ENCODE data around the gene CCNT1.

Gene CCNT1

GRCh38 chr12:48688836-48689235 lies 27.7 kb downstream of the CCNT1 start:
- Histone ChIP-seq H3K36me3 (replicated peaks; ENCODE audit: insufficient read depth, low read length) (peaks cover 16% of the 10 kb centered on the region), H4K20me1 (ENCODE audit: insufficient read depth, low read length) (no peaks in the 10 kb centered on the region), H3K4me1 (ENCODE audit: low read length) (no peaks in the 10 kb centered on the region), H3K9me2 (replicated peaks; ENCODE audit: insufficient read depth, low read length) (no peaks in the 10 kb centered on the region), H3K27ac (ENCODE audit: low read length) (no peak overlapping the region), H3K4me2 (ENCODE audit: low read depth, low read length) (no peak overlapping the region), H2AFZ (ENCODE audit: low read length) (no peak overlapping the region), H3K9me3 (replicated peaks; ENCODE audit: insufficient read depth, low read length) (no peaks in the 10 kb centered on the region), H3F3A (ENCODE audit: insufficient read depth, low read length) (no peaks in the 10 kb centered on the region), H3K9ac (ENCODE audit: low read length) (no peak overlapping the region), H3K27me3 (replicated peaks; ENCODE audit: insufficient read depth, low read length) (no peaks in the 10 kb centered on the region), H3K4me3 (ENCODE audit: low read length) (no peak overlapping the region), H3K79me2 (ENCODE audit: low read length) (peaks cover 31% of the 10 kb centered on the region)
- DNase-seq = no peak
- no peak for TF ChIP-seq EZH2 (optimal IDR thresholded peaks at IDR 0.05; ENCODE audit: low read depth, low read length)

DNA sequence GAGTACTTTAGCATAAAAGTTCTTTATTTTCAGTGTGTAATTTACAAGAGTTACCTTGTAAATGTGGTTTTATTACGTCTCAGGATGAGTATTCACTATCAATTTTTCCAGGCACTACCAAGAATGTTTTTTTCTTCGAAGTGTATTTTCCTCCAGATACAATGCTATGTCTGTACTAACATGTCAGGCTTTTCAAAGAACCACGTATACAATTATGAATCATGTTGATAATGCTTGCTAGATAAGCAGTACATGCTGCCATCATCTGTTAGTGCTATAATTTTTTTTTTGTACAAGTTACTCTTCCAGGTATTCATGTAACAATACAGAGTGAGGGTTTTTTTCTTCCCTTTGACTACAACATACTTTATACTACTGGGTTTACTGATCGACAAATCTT lies 28.9 kb downstream of the CCNT1 start:
- Histone ChIP-seq H3K9ac (ENCODE audit: low read length) (no peak overlapping the region), H3K36me3 (replicated peaks; ENCODE audit: insufficient read depth, low read length) (peaks cover 5% of the 10 kb centered on the region; the same call in 1 of the 2 replicates), H2AFZ (ENCODE audit: low read length) (no peak overlapping the region), H3K27ac (ENCODE audit: low read length) (no peak overlapping the region), H3K4me3 (ENCODE audit: low read length) (no peak overlapping the region), H3K4me2 (ENCODE audit: low read depth, low read length) (no peak overlapping the region), H3F3A (ENCODE audit: insufficient read depth, low read length) (no peaks in the 10 kb centered on the region), H3K9me2 (replicated peaks; ENCODE audit: insufficient read depth, low read length) (no peaks in the 10 kb centered on the region), H3K4me1 (ENCODE audit: low read length) (no peaks in the 10 kb centered on the region), H3K27me3 (replicated peaks; ENCODE audit: insufficient read depth, low read length) (no peaks in the 10 kb centered on the region), H3K9me3 (replicated peaks; ENCODE audit: insufficient read depth, low read length) (no peaks in the 10 kb centered on the region), H4K20me1 (ENCODE audit: insufficient read depth, low read length) (no peaks in the 10 kb centered on the region), H3K79me2 (ENCODE audit: low read length) (peaks cover 23% of the 10 kb centered on the region)
- no peak for TF ChIP-seq EZH2phosphoT487 (IDR thresholded peaks at IDR 0.05; ENCODE audit: low read length)
- no peak for TF ChIP-seq EZH2 (optimal IDR thresholded peaks at IDR 0.05; ENCODE audit: low read depth, low read length)
- TF ChIP-seq, protein P1, sequence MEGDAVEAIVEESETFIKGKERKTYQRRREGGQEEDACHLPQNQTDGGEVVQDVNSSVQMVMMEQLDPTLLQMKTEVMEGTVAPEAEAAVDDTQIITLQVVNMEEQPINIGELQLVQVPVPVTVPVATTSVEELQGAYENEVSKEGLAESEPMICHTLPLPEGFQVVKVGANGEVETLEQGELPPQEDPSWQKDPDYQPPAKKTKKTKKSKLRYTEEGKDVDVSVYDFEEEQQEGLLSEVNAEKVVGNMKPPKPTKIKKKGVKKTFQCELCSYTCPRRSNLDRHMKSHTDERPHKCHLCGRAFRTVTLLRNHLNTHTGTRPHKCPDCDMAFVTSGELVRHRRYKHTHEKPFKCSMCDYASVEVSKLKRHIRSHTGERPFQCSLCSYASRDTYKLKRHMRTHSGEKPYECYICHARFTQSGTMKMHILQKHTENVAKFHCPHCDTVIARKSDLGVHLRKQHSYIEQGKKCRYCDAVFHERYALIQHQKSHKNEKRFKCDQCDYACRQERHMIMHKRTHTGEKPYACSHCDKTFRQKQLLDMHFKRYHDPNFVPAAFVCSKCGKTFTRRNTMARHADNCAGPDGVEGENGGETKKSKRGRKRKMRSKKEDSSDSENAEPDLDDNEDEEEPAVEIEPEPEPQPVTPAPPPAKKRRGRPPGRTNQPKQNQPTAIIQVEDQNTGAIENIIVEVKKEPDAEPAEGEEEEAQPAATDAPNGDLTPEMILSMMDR (IDR thresholded peaks at IDR 0.05; ENCODE audit: low read length) = no peak
- no peak for DNase-seq

DNA sequence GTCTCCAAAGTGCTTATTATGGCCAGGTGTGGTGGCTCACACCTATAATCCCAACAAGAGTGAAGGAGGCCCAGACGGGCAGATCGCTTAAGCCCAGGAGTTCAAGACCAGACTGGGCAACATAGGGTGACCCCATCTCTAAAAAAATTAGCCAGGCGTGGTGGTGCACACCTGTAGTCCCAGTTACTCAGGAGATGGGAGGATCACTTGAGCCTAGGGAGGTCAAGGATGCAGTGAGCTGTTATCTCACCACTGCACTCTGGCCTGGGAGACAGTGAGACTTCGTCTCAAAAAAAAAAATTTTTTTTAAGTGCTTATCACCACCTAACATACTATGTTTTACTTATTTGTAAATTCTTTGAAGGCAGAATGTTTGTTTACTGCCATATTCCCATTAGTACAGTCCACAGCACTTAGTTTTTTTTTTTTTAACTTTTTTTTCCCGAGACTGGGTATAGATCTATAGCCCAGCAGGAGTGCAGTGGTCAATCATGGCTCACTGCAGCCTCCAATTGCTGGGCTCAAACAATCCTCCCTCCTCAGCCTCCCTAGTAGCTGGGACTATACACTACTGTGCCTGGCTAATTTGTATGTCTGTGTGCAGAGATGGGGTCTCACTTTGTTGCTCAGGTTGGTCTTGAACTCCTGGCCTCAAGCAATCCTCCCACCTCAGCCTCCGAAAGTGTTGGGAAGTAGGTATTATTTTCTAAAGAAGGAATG lies 29.7 kb downstream of the CCNT1 start:
- TF ChIP-seq, protein P1 (IDR thresholded peaks at IDR 0.05; ENCODE audit: low read length) = no peak
- TF ChIP-seq EZH2phosphoT487 (IDR thresholded peaks at IDR 0.05; ENCODE audit: low read length) (no peak), EZH2 (optimal IDR thresholded peaks at IDR 0.05; ENCODE audit: low read depth, low read length) (no peak)
- Histone ChIP-seq H4K20me1 (ENCODE audit: insufficient read depth, low read length) (no peaks in the 10 kb centered on the region), H2AFZ (ENCODE audit: low read length) (no peak overlapping the region), H3F3A (ENCODE audit: insufficient read depth, low read length) (no peaks in the 10 kb centered on the region), H3K9me3 (replicated peaks; ENCODE audit: insufficient read depth, low read length) (no peaks in the 10 kb centered on the region), H3K4me2 (ENCODE audit: low read depth, low read length) (no peak overlapping the region), H3K4me3 (ENCODE audit: low read length) (no peak overlapping the region), H3K27me3 (replicated peaks; ENCODE audit: insufficient read depth, low read length) (no peaks in the 10 kb centered on the region), H3K36me3 (replicated peaks; ENCODE audit: insufficient read depth, low read length) (peaks cover 3% of the 10 kb centered on the region; the same call in 1 of the 2 replicates), H3K9ac (ENCODE audit: low read length) (no peak overlapping the region), H3K79me2 (ENCODE audit: low read length) (peaks cover 21% of the 10 kb centered on the region), H3K27ac (ENCODE audit: low read length) (no peak overlapping the region), H3K4me1 (ENCODE audit: low read length) (no peaks in the 10 kb centered on the region), H3K9me2 (replicated peaks; ENCODE audit: insufficient read depth, low read length) (no peaks in the 10 kb centered on the region)
- DNase-seq = no peak

DNA sequence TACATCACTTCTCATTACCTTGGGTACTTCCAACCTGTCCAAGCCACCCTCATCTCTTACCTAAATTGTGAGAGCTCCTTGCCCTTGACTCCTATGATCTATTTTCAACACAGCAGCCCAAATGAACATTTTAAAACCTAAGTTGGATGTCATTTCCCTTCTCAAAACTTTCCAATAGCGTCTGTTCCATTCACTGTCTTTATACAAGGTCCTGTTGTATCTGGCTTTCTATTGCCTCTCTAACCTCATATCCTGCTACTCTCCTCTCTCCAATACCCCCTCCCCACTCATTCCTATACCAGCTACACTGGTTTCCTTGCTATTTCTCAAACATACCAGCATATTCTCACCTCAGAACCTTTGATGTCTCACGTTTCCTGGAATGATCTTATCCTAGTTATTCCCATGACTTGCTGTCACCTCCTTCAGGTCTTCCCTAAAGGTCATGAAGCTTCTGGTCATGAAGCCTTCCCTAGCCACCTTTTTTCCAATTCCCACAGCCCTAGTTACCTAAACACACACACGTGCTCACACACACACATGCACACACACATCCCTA lies 30.4 kb downstream of the CCNT1 start:
- Histone ChIP-seq H3K36me3 (replicated peaks; ENCODE audit: insufficient read depth, low read length) (peaks cover 3% of the 10 kb centered on the region; the same call in 1 of the 2 replicates), H3K4me2 (ENCODE audit: low read depth, low read length) (no peak overlapping the region), H3K4me3 (ENCODE audit: low read length) (no peak overlapping the region), H3F3A (ENCODE audit: insufficient read depth, low read length) (no peaks in the 10 kb centered on the region), H3K4me1 (ENCODE audit: low read length) (no peaks in the 10 kb centered on the region), H3K9me3 (replicated peaks; ENCODE audit: insufficient read depth, low read length) (no peaks in the 10 kb centered on the region), H3K79me2 (ENCODE audit: low read length) (peaks cover 21% of the 10 kb centered on the region), H3K9me2 (replicated peaks; ENCODE audit: insufficient read depth, low read length) (no peaks in the 10 kb centered on the region), H2AFZ (ENCODE audit: low read length) (no peak overlapping the region), H3K27me3 (replicated peaks; ENCODE audit: insufficient read depth, low read length) (no peaks in the 10 kb centered on the region), H4K20me1 (ENCODE audit: insufficient read depth, low read length) (no peaks in the 10 kb centered on the region), H3K9ac (ENCODE audit: low read length) (no peak overlapping the region), H3K27ac (ENCODE audit: low read length) (no peak overlapping the region)
- no peak for TF ChIP-seq EZH2 (optimal IDR thresholded peaks at IDR 0.05; ENCODE audit: low read depth, low read length)
- TF ChIP-seq EZH2phosphoT487 (IDR thresholded peaks at IDR 0.05; ENCODE audit: low read length) = no peak
- TF ChIP-seq, protein P1 (IDR thresholded peaks at IDR 0.05; ENCODE audit: low read length) = no peak
- DNase-seq = no peak

Data from MM.1S (cell line).